Activated CD8-positive, alpha-beta T cell treated with anti-CD3 and anti-CD28 coated beads for 36 hours (primary cell): ENCODE data around the gene ZNF205. TPM values are rescaled to one million over a fixed set of nuclear protein-coding genes. Genes with fewer than 3 reads are reported as not detected.
A peak's percentile ranks its signal among the peaks of the same experiment; 100 is the strongest.

ENCODE experiments used
- ATAC-seq: fragments of 200-7000 bp; cut with Tn5 transposase; one replicate; pipeline ENCODE4 v1.10.0; 2021; ENCODE audit warnings: mild to moderate bottlenecking, moderate library complexity
- CTCF ChIA-PET: fragments of 350-600 bp; sonication (Branson Sonifier 250); formaldehyde crosslinking; loops from one replicate; lab custom pipeline; 2021; ENCODE audit warnings: antibody characterized with exemption; lab: Charles Lee
- POLR2A ChIA-PET: fragments of 350-600 bp; sonication (Branson Sonifier 250); formaldehyde crosslinking; loops from one replicate; lab custom pipeline; 2021; ENCODE audit warnings: antibody characterized with exemption; lab: Charles Lee
- DNase-seq: peaks from one replicate; pipeline ENCODE4 v3.0.0-alpha.2; 2020
- H3K27ac Mint-ChIP-seq: one replicate; pipeline ENCODE4 v1.8.0; 2021; ENCODE audit warnings: mild to moderate bottlenecking, mixed read lengths
- H3K27me3 Mint-ChIP-seq: one replicate; pipeline ENCODE4 v1.8.0; 2021; ENCODE audit warnings: mixed read lengths
- H3K36me3 Mint-ChIP-seq: one replicate; pipeline ENCODE4 v1.8.0; 2021; ENCODE audit warnings: low read depth, mixed read lengths
- H3K4me1 Mint-ChIP-seq: one replicate; pipeline ENCODE4 v1.8.0; 2021; ENCODE audit warnings: low read depth, mixed read lengths
- H3K4me3 Mint-ChIP-seq: one replicate; pipeline ENCODE4 v1.8.0; 2021; ENCODE audit warnings: mild to moderate bottlenecking, moderate library complexity, mixed read lengths
- H3K9me3 Mint-ChIP-seq: one replicate; pipeline ENCODE4 v1.8.0; 2021; ENCODE audit warnings: mixed read lengths
- intact Hi-C: fragments of 100-400 bp; cut with micrococcal nuclease; formaldehyde crosslinking; loops from one replicate; pipeline ENCODE4 v1.10.0; 2022
- total RNA-seq, 2 experiments: library from RNA; stranded (reverse); gene quantifications; one replicate each; pipeline ENCODE4 v1.2.3, GENCODE V29; 2021
- TF ChIP-seq, protein P1 (sequence below): fragments of 200-600 bp; IDR thresholded peaks from one replicate; pipeline ENCODE4 v1.8.0; 2022; ENCODE audit warnings: antibody characterized with exemption, mild to moderate bottlenecking

ZNF205 gene
- total RNA-seq, 2 experiments from 2014 or later = not detected

DNA sequence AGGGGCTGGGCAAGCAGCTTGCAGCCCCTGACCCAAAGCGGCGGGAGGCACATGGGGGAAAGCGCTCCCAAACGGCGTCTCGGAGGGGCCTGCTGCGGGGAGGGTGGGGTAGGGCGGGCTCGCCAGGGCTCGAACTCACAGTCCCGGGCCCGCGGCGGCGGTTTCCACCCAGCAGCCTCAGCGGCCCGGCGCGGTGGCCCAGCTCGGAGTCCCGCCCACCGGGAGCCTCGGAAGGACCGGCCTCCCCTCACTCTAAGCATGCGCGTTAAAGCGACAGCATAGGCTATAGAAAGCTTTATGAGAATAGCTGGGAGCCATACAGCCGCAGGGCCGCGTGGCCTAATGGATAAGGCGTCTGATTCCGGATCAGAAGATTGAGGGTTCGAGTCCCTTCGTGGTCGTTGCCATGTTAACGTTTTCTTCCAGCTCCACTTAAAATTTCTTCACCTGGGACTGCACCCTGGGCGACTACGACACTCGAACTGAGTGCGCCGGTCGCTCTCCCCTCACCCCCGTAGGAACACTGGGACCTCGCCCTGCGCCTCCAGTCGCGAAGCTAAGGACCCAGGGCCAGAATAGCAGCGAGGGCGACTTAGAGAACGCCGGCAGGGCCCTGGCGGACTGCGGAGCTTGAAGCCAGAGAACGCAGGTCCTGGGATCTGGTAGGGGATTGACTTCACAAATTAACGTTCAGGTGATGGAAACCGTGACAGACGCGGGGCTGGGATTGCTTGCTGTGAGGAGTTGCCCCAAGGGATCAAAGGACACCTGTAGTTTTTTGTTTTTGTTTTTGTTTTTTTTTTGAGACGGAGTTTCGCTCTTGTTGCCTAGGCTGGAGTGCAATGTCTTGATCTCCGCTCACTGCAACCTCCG, 38.2 kb downstream of the ZNF205 start:
- Mint-ChIP-seq H3K4me1 (peaks cover 17% of the 10 kb centered on the region), H3K27me3 (peaks cover 4% of the 10 kb centered on the region), H3K4me3 (peak overlapping the region; percentile 85), H3K27ac (peak overlapping the region; percentile 89), H3K9me3 (peaks cover 2% of the 10 kb centered on the region), H3K36me3 (peaks cover 3% of the 10 kb centered on the region)
- TF ChIP-seq, protein P1, sequence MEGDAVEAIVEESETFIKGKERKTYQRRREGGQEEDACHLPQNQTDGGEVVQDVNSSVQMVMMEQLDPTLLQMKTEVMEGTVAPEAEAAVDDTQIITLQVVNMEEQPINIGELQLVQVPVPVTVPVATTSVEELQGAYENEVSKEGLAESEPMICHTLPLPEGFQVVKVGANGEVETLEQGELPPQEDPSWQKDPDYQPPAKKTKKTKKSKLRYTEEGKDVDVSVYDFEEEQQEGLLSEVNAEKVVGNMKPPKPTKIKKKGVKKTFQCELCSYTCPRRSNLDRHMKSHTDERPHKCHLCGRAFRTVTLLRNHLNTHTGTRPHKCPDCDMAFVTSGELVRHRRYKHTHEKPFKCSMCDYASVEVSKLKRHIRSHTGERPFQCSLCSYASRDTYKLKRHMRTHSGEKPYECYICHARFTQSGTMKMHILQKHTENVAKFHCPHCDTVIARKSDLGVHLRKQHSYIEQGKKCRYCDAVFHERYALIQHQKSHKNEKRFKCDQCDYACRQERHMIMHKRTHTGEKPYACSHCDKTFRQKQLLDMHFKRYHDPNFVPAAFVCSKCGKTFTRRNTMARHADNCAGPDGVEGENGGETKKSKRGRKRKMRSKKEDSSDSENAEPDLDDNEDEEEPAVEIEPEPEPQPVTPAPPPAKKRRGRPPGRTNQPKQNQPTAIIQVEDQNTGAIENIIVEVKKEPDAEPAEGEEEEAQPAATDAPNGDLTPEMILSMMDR = no peak
- peak; percentile 98 for DNase-seq
- POLR2A ChIA-PET = interaction anchor here (0.9 to 4.5 kb wide), 17 partner anchors 9 to 350 kb away, joined by 3 to 25 read pairs (median 5); partner anchors contain the start of genes CLUAP1 and ZNF213
- peak; percentile 84 for ATAC-seq
- intact Hi-C loops = loop anchor here (5.0 kb wide), 1 partner anchor 42 kb away; no protein-coding TSS in a partner anchor
- CTCF ChIA-PET = interaction anchor here (0.6 to 4.2 kb wide), 14 partner anchors 11 to 130 kb away, joined by 3 to 37 read pairs (median 8); partner anchors contain the start of genes TNFRSF12A and ZNF213

DNA sequence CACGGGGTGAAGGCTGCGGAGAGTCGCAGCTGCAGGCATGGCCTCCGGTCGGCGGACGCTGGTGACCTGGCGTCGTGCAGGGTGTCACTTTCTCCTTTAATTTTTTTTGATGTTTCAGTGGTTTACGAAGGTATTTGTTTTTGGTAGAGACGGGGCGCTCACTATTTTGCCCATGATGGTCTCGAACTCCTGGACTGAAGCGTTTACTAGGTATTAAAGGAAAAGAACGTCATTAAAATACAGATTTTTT, 39.6 kb downstream of the ZNF205 start:
- intact Hi-C loops = loop anchor here (5.0 kb wide), 1 partner anchor 40 kb away; no protein-coding TSS in a partner anchor
- DNase-seq = peak; percentile 68

DNA sequence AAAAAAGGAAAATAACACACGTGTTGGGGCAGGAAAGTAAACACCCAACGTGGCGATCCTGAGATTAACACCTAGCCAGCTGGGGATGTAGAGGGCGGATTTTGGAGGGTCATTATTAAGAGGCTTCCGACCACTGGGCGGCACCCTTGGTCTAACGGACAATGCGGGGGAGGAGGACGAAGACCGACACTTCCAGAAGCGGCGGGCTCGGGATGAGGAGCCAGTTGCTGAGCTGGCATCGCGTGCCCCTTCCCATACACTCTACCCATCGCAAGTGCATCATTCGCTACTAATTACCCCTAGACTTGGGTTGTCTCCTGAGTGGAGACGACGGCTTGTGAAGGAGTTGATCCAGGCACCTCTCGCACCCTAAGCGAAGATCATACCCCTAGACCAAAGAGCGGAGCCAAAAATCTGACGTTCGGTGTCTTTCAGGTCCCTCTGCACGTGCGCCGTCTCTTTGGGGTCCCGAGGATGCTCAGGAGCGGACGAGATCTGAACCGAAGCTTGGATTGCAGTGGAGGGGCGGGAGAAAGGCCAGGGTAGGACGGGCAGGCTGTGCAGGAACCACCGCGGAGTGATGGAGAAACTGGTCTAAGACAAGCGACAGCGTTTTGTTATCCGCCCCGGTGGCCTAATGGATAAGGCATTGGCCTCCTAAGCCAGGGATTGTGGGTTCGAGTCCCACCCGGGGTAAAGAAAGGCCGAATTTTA, 40.0 kb downstream of the ZNF205 start:
- intact Hi-C loops = loop anchor here (5.0 kb wide), 1 partner anchor 40 kb away; no protein-coding TSS in a partner anchor
- peak overlapping the region; percentile 73 for H3K4me3 Mint-ChIP-seq
- CTCF ChIA-PET = interaction anchor here (1.8 to 3.7 kb wide), 2 partner anchors 16 to 23 kb away, joined by 6 to 33 read pairs; no protein-coding TSS in a partner anchor
- H3K4me1 Mint-ChIP-seq = peaks cover 20% of the 10 kb centered on the region
- H3K9me3 Mint-ChIP-seq = peaks cover 4% of the 10 kb centered on the region
- TF ChIP-seq, protein P1 = no peak
- H3K27ac Mint-ChIP-seq = peak overlapping the region; percentile 83
- H3K27me3 Mint-ChIP-seq = peaks cover 6% of the 10 kb centered on the region
- POLR2A ChIA-PET = interaction anchor here (0.6 to 1.2 kb wide), 4 partner anchors 30 to 131 kb away, joined by 3 to 4 read pairs (median 3); partner anchors contain the start of gene ZNF263
- DNase-seq (peak; percentile 93), ATAC-seq (peak; percentile 20)
- peaks cover 3% of the 10 kb centered on the region for H3K36me3 Mint-ChIP-seq

More for the DNA sequence above, 39.6 kb downstream of the ZNF205 start:
- Mint-ChIP-seq H3K4me3 (peak overlapping the region; percentile 73), H3K36me3 (peaks cover 3% of the 10 kb centered on the region), H3K27me3 (peaks cover 4% of the 10 kb centered on the region), H3K4me1 (peaks cover 17% of the 10 kb centered on the region), H3K9me3 (peaks cover 2% of the 10 kb centered on the region), H3K27ac (peak overlapping the region; percentile 83)
- ChIA-PET POLR2A (interaction anchor here (0.6 to 1.2 kb wide), 4 partner anchors 30 to 131 kb away, joined by 3 to 4 read pairs (median 3); partner anchors contain the start of gene ZNF263), CTCF (interaction anchor here (0.8 to 3.7 kb wide), 4 partner anchors 16 to 23 kb away, joined by 3 to 33 read pairs (median 9); partner anchors contain the start of gene ZNF213)
- ATAC-seq = no peak
- TF ChIP-seq, protein P1 = no peak

DNA sequence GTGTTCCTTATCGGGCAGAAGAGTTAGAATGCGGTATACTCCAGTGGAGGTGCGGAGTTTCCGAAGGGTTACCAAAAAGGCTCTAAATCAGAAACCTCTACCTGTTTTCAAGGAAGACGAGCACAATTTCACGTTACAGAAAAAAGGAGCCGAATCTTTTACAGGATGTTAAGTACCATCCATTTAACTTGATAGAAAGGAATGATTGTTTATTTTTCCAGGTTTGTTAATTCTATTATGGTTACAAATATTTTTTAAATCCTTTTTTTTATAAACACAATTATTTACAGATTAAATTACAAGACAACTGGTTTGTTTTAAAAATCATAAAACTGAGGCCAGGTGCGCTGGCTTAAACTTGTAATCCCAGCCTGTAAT, 40.6 kb downstream of the ZNF205 start:
- CTCF ChIA-PET = interaction anchor here (1.8 kb wide), 1 partner anchor 15 kb away, joined by 6 read pairs; no protein-coding TSS in a partner anchor
- ATAC-seq = no peak
- Mint-ChIP-seq H3K27me3 (peaks cover 10% of the 10 kb centered on the region), H3K4me1 (peaks cover 25% of the 10 kb centered on the region), H3K9me3 (peaks cover 4% of the 10 kb centered on the region), H3K36me3 (peaks cover 3% of the 10 kb centered on the region), H3K27ac (peak overlapping the region; percentile 83), H3K4me3 (peak overlapping the region; percentile 73)
- intact Hi-C loops = loop anchor here (5.0 kb wide), 1 partner anchor 39 kb away; no protein-coding TSS in a partner anchor
- TF ChIP-seq, protein P1 = no peak
- no peak for DNase-seq
- POLR2A ChIA-PET = no interaction called here
